ENCODE measurements around the gene CDCA7L. TPM values are rescaled to one million over a fixed set of nuclear protein-coding genes. Genes with fewer than 3 reads are reported as not detected.

The CDCA7L gene
- total RNA-seq, 3 donors from 2014 or later, result 20.8 to 33.7 (median 27.0) TPM

GRCh38 chr7:21910253-21910652 is 35.4 kb downstream of the CDCA7L start:
- DNase-seq (no peak), ATAC-seq (no peak)
- H3K4me1 ChIP-seq (ENCODE audit: low read depth), result no peaks in the 10 kb centered on the region
- TF ChIP-seq CTCF (IDR thresholded peaks at IDR 0.05), result no peak
- intact Hi-C loops (cut with DNase I, micrococcal nuclease), result no loop called here
- H3K36me3 ChIP-seq (ENCODE audit: low read depth), result no peaks in the 10 kb centered on the region
- no peaks in the 10 kb centered on the region for H3K9me3 ChIP-seq
- no peak overlapping the region for H3K4me3 ChIP-seq

DNA sequence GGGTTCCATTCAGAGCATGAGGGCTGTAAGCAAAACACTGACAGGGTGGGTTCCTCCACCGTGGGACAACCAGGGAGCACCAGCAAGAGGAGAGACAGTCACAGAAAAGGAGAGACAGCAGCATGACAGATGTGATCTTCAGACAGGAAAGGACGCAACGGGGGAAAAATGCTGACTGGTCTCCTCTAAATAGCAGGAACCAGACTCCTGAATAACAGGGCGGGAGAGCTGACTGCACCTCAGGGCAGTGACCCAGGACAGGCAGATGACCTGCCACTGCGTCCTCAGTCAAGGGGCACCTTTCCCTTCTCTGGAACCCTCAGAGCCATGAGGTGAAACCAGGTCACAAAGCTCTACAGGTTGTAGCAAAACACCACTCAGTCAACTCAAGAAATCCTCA is 37.0 kb downstream of the CDCA7L start:
- ATAC-seq (no peak), DNase-seq (no peak)
- no peaks in the 10 kb centered on the region for H3K4me1 ChIP-seq (ENCODE audit: low read depth)
- intact Hi-C loops (cut with DNase I, micrococcal nuclease), result no loop called here
- H3K36me3 ChIP-seq (ENCODE audit: low read depth), result no peaks in the 10 kb centered on the region
- H3K9me3 ChIP-seq, result no peaks in the 10 kb centered on the region
- H3K4me3 ChIP-seq, result no peak overlapping the region
- TF ChIP-seq CTCF (IDR thresholded peaks at IDR 0.05), result no peak

DNA sequence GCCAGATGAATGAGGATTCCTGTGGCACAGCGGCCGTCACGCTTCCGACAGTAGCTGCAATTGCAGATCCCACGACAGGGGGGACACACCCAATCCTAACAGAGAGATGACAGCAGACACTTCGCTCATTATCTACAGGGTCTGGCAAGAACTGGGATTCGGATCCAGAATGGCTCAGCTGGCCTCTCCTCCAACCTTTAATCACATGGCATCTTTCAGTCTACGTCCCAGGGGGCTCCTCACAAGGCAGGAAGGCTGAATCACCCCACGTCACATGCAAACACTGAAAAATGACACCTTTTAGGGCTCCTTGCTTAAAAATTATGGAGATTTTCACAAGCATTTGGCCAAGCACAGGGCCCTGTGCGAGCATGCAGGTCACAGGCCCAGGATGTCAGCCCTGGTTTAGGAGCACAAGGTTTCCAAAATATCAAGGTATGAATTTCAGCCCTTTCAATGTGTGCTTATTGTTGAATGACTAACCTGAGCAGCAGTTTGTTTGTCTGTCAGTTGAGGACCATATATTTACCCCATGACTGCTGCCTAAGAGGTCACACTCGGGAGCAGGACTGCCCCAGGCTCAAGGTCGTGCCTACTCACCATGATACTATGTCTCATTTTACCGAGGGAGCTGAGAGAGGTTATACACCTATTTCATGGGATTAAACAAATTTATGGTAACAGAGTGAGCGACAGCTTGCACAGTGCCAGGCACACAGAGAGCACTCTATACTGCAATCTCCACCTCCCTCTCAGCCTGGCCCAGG is 42.5 kb downstream of the CDCA7L start:
- TF ChIP-seq CTCF (IDR thresholded peaks at IDR 0.05), result no peak
- intact Hi-C loops (cut with DNase I, micrococcal nuclease), result no loop called here
- Histone ChIP-seq H3K36me3 (ENCODE audit: low read depth) (no peaks in the 10 kb centered on the region), H3K9me3 (no peaks in the 10 kb centered on the region), H3K4me3 (no peak overlapping the region), H3K4me1 (ENCODE audit: low read depth) (no peaks in the 10 kb centered on the region)
- DNase-seq (no peak), ATAC-seq (no peak)

GRCh38 chr7:21902240-21902639 is 43.5 kb downstream of the CDCA7L start:
- ATAC-seq, result no peak

DNA sequence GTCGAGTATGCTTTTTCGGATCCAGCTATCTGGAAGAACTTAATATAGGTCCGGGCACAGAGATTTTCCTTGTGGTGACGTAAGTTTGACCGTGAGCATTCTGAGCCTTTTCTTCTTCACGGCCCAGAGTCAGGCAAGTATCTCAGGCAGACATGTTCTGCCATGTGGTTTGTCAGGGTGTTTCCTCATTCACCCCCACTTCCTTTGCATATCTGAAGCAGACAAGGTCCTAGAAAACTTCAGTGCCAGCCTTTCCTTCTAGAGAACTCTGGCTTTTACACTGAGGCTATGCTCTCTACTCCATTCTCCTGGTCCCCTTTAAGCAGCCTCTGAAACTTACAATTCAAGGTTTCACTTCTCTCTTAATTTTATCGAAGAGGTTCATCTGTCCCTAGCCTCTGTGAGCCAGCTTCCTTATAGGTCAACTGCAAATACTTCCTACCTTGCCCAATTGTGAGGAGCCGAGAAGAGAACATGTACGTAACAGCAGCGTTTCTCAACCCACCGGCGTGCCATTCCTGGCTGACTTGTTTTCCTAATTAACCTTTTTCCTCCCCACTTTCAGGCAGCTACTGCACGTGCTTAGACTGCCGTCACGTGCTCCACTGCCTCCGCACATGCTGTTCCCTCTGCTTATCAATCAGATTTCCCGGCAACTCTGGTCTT is 47.3 kb downstream of the CDCA7L start:
- no peaks in the 10 kb centered on the region for H3K36me3 ChIP-seq (ENCODE audit: low read depth)
- DNase-seq, result no peak

More at GRCh38 chr7:21902240-21902639, 43.5 kb downstream of the CDCA7L start:
- Histone ChIP-seq H3K9me3 (no peaks in the 10 kb centered on the region), H3K4me3 (no peak overlapping the region), H3K36me3 (ENCODE audit: low read depth) (no peaks in the 10 kb centered on the region), H3K4me1 (ENCODE audit: low read depth) (no peaks in the 10 kb centered on the region)
- intact Hi-C loops (cut with DNase I, micrococcal nuclease), result no loop called here
- DNase-seq, result no peak
- TF ChIP-seq CTCF (IDR thresholded peaks at IDR 0.05), result no peak

More for the DNA sequence above, 47.3 kb downstream of the CDCA7L start:
- no peaks in the 10 kb centered on the region for H3K4me1 ChIP-seq (ENCODE audit: low read depth)
- peak; percentile 55 for ATAC-seq
- intact Hi-C loops (cut with DNase I, micrococcal nuclease), result no loop called here
- no peaks in the 10 kb centered on the region for H3K9me3 ChIP-seq
- no peak for TF ChIP-seq CTCF (IDR thresholded peaks at IDR 0.05)
- H3K4me3 ChIP-seq, result no peak overlapping the region
